SIG-M5 treated with dmso at 0.1 percent for 504 hours (cell line): ENCODE data around the gene HOXC10.

Source experiments
- DNase-seq: peaks from one replicate; lab custom pipeline; 2025; ENCODE audit not compliant: unreplicated experiment; lab: John Stamatoyannopoulos, UW

HOXC10 gene

DNA sequence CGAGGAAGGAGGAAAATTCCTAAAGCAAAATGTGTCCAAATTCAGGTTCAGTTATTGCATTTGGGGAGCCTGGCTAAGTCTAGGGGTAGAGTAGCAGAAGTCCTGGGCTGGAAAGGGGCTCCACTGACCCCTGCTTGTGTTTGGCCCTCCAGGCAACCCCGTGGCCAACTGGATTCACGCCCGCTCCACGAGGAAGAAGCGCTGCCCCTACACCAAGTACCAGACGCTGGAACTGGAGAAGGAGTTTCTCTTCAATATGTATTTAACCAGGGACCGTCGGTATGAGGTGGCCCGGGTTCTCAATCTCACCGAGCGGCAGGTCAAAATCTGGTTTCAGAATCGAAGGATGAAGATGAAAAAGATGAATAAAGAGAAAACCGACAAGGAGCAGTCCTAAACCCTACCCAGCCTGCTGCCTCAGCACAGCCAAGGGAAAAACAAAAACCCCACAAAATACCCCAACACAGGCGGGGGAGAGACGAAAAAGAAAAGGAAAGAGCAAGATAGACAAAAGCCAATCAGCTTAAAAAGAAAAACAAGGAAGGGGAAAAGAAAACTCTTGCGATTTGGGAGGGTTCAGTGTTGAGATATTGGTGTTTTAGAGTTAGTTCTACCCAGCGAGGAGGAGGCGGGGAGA, 17.4 kb downstream of the HOXC10 start:
- DNase-seq = no peak

DNA sequence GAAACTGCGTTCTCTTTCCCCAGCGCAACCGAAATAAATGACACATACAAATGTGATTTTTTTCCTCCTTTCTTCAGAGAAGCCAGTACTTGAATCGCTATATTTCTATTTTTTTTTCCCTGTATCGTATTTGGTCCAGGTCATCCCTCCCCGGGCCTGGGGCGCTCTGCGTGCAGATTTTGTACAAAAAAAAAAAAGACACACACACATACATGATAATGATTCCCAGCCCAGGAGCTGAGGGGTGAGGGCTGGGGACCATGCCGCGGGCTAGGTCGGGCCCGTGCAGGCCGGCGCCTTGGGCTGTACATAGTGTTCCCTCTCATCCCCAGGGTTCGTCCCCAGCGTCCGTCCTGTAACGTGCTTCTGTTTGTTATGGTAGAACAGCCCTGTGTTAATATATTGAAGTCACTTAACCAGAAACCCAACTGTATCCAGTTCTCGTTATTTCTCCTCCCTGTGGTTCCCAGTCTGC, 18.0 kb downstream of the HOXC10 start:
- DNase-seq = no peak

DNA sequence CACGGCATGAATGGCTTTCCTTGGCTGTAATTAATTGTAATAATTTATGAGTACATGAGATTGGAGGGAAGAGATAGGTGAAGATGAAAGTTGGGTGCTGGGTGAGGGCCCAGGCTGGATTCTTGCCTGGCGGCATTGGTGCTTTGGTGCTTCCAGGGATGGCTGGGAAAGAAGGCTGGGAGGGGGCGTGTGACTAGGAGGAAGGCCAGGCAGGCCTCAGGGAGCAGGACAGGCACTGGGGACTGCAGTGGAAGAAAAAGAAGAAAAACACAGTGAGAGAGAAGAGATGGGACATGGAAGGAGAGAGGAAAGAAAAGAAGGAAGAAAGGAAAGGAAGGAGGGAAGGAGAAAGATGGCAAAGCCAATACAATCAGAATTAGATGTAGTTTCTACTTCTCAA, 18.7 kb downstream of the HOXC10 start:
- DNase-seq = no peak

DNA sequence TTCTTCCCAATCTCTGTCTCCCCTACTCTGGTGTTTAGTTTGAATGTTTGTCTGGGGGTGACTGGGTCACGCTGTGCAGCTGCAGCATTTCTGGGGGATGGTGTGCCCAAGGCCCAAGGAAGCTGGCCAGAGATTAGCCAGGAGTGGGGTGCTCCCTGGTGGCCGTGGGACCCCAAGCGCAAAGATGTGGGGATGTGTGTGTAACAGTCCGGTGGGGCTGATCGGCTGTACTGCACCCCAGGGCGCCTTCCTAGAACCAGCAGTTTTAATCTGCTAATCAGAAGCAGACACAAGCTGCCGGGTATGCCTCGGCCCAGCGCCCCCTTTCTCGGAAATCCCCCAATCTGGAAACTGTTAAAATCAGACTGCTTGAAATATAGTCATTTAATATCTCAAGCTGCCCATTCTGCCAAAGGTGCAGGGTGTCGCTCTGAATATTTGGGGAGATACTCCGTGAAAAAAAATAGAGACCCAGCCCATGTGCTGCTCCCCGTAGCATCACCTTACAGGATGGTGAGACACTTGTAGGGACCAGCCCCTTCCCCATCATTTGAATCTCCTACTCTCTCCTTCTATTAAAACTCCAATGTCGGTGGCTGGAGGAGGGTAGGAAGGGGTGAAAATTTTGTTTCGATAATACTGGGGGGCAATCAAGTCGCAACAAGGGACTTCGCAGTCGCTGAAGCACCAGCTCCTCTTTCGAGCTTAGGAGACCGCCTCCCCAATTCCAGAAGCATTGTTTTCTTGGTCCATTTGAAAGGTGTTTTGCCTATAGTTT, 19.3 kb downstream of the HOXC10 start:
- DNase-seq = no peak

DNA sequence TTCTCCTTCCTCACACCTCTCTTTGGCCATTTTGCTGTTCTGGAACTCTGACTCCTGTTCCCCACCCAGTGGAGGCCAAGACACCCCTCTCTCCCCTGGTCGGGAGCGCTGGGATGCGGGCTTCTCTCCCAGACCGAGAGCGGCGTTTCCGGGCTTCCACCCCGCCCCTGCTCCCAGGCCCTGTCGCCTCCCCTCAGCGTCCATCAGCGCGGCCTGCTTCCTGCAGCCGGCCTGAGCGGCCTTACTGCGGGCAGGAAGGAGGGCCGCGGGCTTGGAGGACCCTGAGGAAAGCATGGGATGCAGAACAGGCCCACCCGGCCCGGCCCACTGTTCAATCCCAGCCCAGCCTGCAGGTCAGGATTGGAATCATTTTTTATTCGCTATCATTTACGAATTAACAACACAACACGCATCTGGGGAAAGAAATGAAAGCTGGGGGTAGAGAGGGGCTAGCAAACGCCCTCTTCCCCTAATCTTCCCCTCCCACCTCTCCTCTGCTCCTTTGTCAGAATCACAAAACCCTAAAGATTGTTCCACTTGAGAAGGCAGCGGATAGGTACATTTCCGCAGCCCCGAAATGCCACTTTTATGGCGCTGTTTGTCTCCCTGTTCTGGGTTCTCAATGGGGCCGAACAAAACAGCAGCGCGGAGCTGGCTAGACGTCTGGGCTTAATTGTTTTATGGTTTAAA, 20.0 kb downstream of the HOXC10 start:
- no peak for DNase-seq

DNA sequence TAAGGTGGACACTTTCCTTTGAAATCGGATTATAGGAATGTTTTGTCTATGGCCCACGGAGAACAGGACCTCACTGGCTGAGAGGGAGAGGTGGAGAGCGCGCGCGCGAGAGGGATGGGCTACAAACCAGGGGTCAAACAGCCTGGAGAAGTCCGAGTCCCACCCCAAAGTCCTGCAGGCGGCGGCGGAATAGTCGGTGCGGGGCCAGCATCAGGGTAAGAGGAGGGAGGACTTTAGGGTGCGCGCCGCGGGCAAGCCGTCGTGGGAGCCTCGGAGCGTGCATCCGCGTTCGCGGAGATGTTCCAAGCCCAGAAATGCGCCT, 20.5 kb downstream of the HOXC10 start:
- DNase-seq = no peak

DNA sequence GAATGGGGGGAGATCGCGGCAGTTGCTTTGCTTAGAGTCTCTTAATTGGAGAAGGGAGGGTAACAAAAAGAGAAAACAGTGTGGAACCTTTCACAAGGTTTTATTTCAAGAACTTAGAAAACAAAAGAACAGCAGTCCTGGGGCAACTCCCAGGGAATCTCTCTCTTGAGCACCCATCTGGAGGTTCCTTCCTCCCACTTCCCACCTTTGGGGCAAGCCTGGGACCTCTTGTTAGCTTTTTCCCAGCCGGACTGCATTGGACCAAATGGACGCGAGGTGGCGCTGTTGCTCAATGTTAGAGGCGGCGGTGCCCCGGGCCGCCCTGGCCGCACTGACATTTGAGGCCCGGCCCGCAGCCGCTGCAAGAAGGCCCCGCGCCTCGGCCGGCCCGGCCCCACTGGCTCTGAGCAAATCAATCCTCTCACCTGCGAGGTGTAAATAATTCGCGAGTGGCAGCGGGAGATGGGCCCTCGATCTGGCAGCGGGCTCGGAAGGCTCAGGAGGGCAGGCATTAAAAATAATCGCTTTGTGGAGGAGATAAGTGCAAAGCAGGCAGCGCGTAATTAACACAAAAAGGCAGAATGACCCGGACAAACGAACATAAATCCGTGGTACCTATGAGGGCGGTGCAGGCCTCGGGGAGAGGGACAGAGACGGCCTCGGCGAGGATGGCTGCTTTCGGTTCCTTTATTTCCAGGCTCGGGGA, 21.1 kb downstream of the HOXC10 start:
- DNase-seq = peak; percentile 70

DNA sequence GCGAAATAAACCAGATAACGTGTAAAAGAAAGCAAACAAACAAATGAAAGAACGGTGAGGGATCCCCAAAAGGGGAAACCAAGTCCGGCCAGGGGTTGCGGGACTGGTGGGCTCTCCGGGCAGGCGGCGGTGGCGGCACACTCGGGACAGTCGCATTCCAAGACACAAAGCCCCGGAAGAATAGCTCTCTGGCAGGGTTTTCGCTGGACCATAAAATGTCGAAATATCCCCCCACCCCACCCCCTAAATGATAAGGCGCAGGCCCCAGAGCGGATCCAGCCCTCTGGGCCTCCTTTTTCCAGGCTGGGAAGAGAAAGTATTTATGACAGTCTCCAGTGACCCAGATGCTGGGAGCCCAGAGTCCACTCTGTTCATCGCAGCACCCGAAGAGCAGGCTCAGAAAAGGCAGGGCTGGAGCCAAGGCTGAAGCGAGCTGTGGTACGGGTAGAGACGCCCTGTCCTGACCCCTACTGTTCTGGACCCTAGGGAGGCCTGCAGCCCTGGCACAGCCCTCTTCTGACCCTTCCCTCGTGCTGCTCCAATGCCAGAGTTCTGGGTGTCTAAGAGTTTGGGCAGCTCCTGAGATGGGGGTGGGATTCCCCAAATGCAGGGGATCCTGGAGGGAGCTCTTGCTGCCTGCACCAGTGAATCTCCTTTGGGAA, 21.7 kb downstream of the HOXC10 start:
- DNase-seq = no peak

DNA sequence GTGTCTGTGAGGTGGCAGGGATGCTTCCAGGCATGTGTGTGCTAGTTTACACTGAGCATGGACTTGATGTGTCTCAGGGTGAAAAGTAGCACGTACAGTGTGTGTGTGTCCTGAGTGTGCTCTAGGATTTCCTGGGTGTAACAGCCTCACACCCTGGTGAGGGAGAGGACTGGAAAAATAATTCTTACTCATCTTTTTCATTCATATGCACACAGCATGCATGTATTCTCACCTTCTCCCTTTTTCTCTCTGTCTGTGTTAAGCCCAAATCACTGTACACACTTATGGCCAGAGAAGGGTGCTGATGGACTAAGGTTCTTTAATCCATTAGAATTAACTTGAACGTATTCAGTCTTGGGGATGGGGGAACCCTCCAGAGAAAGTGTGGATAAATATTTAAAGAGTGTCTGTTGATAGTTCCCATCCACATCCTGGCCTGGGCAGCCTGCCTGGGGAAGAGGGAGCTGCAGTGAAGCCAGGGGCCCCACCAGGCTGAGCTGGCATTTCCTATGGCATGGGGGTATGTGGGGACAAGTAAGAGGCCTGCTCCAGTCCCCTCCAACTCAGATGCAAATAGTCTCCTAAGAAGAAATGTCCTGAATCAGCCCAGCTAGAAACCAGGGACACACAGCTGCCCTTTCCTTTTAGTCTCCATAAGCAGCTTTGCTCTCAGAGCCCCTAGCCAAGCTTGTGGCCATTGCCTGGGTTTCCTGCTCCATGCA, 22.8 kb downstream of the HOXC10 start:
- no peak for DNase-seq

DNA sequence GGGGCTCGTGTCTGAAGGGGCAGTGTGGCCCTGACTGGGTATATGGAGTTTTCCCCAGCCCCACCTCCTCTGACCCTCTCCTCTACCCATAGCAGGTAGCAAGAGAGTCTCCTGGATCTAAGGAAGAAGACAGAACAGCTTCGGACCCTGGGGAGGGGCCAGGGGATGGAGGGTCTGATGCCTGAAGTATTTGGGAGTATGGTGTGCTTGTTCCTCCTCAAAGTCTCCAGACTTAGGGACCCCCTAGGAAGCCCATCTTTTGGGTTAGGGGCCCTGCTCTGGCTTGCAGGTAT, 23.3 kb downstream of the HOXC10 start:
- no peak for DNase-seq

DNA sequence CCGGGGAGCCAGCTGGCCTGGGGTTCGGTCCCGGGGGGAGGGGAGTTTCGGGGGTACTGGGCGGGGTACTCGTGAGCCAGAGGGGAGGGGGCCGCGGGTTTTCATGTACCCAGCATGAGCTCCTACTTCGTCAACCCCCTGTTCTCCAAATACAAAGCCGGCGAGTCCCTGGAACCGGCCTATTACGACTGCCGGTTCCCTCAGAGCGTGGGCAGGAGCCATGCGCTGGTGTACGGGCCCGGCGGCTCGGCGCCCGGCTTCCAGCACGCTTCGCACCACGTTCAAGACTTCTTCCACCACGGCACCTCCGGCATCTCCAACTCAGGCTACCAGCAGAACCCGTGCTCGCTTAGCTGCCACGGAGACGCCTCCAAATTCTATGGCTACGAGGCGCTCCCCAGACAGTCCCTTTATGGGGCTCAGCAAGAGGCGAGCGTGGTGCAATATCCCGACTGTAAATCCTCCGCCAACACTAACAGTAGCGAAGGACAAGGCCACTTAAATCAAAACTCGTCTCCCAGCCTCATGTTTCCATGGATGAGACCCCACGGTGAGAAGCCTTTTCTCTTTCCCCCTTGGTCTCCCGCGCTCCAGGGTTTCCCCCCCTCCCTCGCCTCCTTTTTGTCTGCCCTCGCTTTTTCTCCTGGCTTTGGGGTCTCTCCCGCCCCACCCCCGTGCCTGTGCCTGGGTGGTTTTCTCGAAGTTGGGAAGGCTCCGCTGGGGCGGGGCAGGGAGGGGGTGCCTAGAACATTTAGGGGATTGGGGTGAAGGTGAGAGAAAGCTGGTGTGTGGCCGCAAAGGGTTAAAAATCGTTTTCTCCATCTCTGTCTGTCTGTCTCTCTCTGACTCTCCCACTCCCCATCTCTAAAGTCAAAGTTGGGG, 24.5 kb downstream of the HOXC10 start:
- DNase-seq = peak; percentile 31

DNA sequence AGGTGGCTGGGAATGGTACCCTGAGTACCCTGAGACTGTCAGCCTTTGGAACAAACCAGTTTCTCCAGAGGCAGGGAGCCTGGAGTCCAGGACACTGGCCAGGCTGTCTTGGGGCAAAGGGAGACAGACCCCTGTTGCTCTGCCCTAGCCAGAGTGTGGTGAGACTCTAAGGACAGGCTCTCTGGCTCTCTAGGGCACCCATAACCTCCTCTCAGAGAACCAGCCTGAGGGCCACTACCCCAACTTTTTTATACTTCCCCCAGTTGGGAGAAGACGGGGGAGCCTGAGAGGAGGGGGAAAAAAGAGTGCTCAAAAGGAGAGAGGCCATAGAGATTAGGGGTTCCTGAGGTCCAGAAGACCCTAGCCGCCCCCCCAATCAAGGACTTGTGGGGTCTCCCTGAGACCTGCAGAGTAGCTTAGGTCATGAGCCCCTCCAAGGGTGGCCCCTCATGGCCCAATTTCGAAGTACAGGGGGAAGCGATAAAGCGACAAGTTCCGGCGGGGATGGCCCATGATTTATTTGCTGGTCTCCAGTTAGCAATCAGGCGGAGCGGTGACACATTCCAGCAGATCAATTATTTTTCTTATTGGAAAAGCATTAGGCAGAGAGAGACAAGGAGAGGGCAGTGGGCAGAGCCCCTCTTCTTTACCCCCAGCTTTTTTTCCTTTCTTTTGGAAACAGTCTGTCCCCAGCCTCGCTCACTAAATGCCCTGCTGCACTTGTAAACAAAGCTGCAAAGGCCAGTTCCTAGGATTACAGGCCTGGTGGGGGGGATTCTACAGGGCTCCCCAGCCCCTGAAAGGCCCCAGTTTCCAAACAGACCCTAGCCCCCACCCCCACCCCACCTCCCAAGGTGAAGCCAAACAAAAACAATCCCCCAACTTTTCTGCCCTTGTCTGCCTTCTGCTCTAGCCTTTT, 25.4 kb downstream of the HOXC10 start:
- no peak for DNase-seq

DNA sequence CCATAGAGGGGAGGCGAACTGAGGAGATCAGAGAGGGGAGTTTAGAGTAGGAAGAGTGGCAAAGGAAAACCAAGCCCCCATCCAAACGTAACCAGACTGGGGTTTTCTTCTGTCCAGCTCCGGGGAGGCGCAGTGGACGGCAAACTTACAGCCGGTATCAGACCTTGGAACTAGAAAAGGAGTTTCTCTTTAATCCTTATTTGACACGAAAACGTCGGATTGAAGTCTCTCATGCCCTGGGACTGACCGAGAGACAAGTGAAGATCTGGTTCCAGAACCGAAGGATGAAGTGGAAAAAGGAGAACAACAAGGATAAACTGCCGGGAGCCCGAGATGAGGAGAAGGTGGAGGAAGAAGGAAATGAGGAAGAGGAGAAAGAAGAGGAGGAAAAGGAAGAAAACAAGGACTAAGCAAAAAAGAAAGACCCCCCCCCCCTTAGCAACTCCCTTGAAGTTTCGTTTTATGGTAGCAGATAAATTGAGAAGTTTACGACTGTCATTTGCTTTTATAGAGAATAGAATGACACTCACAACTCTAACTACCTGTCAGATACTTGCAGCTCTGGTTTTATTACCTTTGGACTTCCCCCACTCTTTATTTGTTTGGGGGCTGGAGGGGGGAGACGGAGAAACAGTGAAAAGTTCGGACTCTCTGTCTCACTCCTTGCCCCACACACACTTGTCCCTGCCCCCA, 26.2 kb downstream of the HOXC10 start:
- no peak for DNase-seq

DNA sequence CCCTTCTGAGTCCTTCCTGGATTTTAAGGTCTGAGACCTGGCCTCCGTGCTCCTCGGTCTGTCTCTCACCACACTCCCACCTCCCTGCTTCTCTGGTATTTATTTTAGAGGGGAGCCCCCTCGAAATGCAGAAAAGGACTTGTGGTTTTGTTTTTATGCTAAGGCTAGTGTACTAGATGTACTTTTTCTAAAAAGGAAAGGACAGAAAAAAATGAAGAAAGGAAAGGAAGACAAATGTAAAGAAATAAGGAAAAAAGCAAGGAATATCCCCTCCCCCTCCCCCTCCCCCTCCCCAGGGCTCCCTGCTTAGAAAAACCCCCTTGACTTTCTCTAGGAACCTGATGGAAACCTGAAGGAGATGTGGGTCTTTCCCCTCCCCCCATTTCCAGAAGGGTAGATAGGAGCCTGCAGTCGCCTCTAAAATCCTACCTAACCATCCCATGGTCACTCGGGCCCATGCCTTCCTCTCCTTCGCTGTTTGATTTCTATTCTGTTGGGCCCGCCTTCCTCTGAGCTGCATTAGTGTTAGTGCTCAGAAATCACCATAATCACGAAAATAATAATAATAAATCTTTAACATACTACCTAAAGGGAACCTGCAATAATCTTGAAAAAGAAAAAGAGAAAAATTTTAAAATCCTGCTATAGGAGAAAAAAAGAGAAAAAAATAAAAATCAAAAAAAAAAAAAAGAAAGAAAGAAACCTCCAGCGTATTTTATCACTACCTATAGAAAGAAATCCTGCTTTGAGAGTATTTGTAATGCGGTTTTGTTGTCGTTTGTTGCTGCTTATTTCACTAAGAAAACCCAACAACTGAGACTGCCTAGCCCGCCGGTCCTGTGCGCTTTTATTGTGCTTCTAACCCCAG, 27.0 kb downstream of the HOXC10 start:
- DNase-seq = no peak

DNA sequence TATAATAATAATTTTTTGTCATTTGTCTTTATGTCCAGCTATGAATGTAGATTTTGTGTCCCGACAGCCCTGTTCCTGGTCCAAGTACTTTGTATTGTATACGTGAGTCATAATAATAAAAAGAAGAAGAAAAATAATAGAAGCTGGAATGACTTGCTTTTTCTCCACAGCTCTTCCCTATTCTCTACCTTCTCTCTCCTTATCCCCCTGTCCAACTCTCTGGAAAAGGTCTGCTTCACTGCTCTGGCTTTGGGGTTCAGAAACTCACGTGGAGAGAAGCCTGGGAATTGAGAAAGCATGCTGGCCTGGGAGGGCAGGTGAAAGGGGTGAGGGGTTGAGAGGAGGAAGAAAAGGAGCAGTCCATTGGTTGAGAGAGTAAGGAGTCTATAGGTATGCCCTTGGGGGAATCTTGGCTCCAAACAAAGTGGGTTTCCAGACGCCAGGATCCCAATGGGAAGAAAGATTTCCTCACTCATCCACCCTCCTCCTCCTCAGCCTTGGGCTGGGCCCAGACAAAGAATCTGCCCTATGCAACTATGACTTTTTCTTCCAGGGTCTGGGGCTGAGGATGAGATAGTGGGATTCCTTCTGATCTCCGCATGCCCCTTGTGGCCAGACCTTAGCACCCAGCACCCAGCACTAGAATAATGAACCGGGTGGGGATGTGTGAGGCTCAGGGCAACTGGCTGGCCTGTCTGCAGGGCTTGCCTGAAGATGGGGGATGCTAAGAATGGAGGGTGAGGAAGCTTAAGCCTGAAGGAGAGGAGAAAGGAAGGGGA, 27.9 kb downstream of the HOXC10 start:
- DNase-seq = peak; percentile 21

DNA sequence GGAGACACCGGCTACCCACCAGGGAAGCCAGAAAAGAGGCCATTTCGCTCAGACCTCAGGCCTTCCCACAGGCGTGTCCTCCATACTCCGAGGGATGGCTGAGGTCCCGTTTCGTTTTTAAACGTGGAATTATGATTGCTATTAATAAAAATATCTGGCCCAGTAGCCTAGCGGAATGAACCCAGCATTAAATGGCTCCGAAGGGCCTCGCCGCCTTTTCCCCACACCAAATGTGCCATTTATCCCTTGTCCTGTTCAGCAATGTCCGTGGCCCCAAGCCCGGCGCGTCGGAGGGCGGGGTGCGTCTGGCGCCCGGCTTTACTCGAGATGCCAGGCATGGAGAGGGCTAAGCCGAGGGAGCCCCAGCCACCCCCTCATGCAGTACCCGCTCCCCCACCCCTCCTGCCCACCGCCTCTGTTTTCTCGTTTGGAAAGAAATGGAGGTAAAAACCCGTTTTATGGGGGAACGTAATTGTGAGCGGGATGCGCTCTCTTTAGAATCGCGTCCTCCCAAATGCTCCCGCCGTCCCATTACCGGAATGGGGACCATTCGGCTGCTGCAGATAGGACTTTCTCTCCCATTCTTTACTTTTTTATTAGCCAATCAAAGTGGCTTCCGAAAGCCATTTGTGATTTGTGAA, 29.6 kb downstream of the HOXC10 start:
- DNase-seq = no peak
